ENCODE measurements around the gene AVPR2.

The AVPR2 gene

GRCh38 chrX:153941336-153942252 lies 37.1 kb downstream of the AVPR2 start:
- Histone ChIP-seq H3K36me3 (ENCODE audit: insufficient read depth, low read length) (no peaks in the 10 kb centered on the region), H3K27me3 (ENCODE audit: control insufficient read depth in 1 of 2, insufficient read depth in 2 of 2, low read length in 2 of 2) (peaks cover 0 to 13% of the 10 kb centered on the region in 2 donors), H3K4me3 (ENCODE audit: low read depth in 1 of 2, low read length in 2 of 2) (no peak overlapping the region), H3K9me3 (ENCODE audit: low read length) (no peaks in the 10 kb centered on the region), H3K27ac (ENCODE audit: low read depth, low read length) (no peak overlapping the region), H3K4me1 (ENCODE audit: insufficient read depth, low read length) (no peaks in the 10 kb centered on the region), H3K9ac (ENCODE audit: low read length) (no peak overlapping the region)

- H3K4me3 ChIP-seq (ENCODE audit: low read depth in 1 of 2, low read length in 2 of 2), result peak within 1 kb of the TSS; percentile 31 to 49
- no peaks in the 10 kb centered on the region for H3K9me3 ChIP-seq (ENCODE audit: low read length)
- peak within 1 kb of the TSS; percentile 78 for H3K27ac ChIP-seq (ENCODE audit: low read depth, low read length)
- H3K4me1 ChIP-seq (ENCODE audit: insufficient read depth, low read length), result peaks cover 17% of the 10 kb centered on the region
- peaks cover 0 to 21% of the 10 kb centered on the region in 2 donors for H3K27me3 ChIP-seq (ENCODE audit: control insufficient read depth in 1 of 2, insufficient read depth in 2 of 2, low read length in 2 of 2)
- H3K36me3 ChIP-seq (ENCODE audit: insufficient read depth, low read length), result peaks cover 1% of the 10 kb centered on the region
- no peak within 1 kb of the TSS for H3K9ac ChIP-seq (ENCODE audit: low read length)
Observed at GRCh38 chrX:153944140-153944799, 39.8 kb downstream of the AVPR2 start, which contains the start of gene RENBP. Gene RENBP, minus strand, starts transcription at chrX:153944643. Its CDS starts 33 bp downstream, at chrX:153944610.

GRCh38 chrX:153944800-153945150 lies 40.3 kb downstream of the AVPR2 start:
- no peak overlapping the region for H3K9ac ChIP-seq (ENCODE audit: low read length)
- H3K9me3 ChIP-seq (ENCODE audit: low read length), result no peaks in the 10 kb centered on the region
- H3K4me1 ChIP-seq (ENCODE audit: insufficient read depth, low read length), result peaks cover 22% of the 10 kb centered on the region
- H3K4me3 ChIP-seq (ENCODE audit: low read depth in 1 of 2, low read length in 2 of 2), result peak overlapping the region in 1 of 2 donors; percentile 31
- H3K27me3 ChIP-seq (ENCODE audit: control insufficient read depth in 1 of 2, insufficient read depth in 2 of 2, low read length in 2 of 2), result peaks cover 0 to 21% of the 10 kb centered on the region in 2 donors
- peaks cover 6% of the 10 kb centered on the region for H3K36me3 ChIP-seq (ENCODE audit: insufficient read depth, low read length)
- H3K27ac ChIP-seq (ENCODE audit: low read depth, low read length), result peak overlapping the region; percentile 78

- Histone ChIP-seq H3K27ac (ENCODE audit: low read depth, low read length) (no peak overlapping the region), H3K36me3 (ENCODE audit: insufficient read depth, low read length) (peaks cover 21% of the 10 kb centered on the region), H3K4me3 (ENCODE audit: low read depth in 1 of 2, low read length in 2 of 2) (no peak overlapping the region), H3K9ac (ENCODE audit: low read length) (no peak overlapping the region), H3K9me3 (ENCODE audit: low read length) (no peaks in the 10 kb centered on the region), H3K4me1 (ENCODE audit: insufficient read depth, low read length) (peaks cover 26% of the 10 kb centered on the region), H3K27me3 (ENCODE audit: control insufficient read depth in 1 of 2, insufficient read depth in 2 of 2, low read length in 2 of 2) (peaks cover 0 to 21% of the 10 kb centered on the region in 2 donors)
Observed at GRCh38 chrX:153945956-153946943, 41.8 kb downstream of the AVPR2 start.

- H3K4me3 ChIP-seq (ENCODE audit: low read depth in 1 of 2, low read length in 2 of 2), result no peak overlapping the region
- H3K27me3 ChIP-seq (ENCODE audit: control insufficient read depth in 1 of 2, insufficient read depth in 2 of 2, low read length in 2 of 2), result peaks cover 0 to 21% of the 10 kb centered on the region in 2 donors
- peaks cover 27% of the 10 kb centered on the region for H3K36me3 ChIP-seq (ENCODE audit: insufficient read depth, low read length)
- H3K9ac ChIP-seq (ENCODE audit: low read length), result no peak overlapping the region
- peaks cover 26% of the 10 kb centered on the region for H3K4me1 ChIP-seq (ENCODE audit: insufficient read depth, low read length)
- no peaks in the 10 kb centered on the region for H3K9me3 ChIP-seq (ENCODE audit: low read length)
- H3K27ac ChIP-seq (ENCODE audit: low read depth, low read length), result peak overlapping the region; percentile 4
Observed at GRCh38 chrX:153947009-153947769, 42.7 kb downstream of the AVPR2 start.

GRCh38 chrX:153948002-153948466 lies 43.6 kb downstream of the AVPR2 start:
- Histone ChIP-seq H3K27ac (ENCODE audit: low read depth, low read length) (peak overlapping the region; percentile 4), H3K27me3 (ENCODE audit: control insufficient read depth in 1 of 2, insufficient read depth in 2 of 2, low read length in 2 of 2) (peaks cover 0 to 21% of the 10 kb centered on the region in 2 donors), H3K9ac (ENCODE audit: low read length) (no peak overlapping the region), H3K4me1 (ENCODE audit: insufficient read depth, low read length) (peaks cover 28% of the 10 kb centered on the region), H3K4me3 (ENCODE audit: low read depth in 1 of 2, low read length in 2 of 2) (no peak overlapping the region), H3K36me3 (ENCODE audit: insufficient read depth, low read length) (peaks cover 27% of the 10 kb centered on the region), H3K9me3 (ENCODE audit: low read length) (no peaks in the 10 kb centered on the region)

GRCh38 chrX:153948847-153949805 lies 44.7 kb downstream of the AVPR2 start:
- Histone ChIP-seq H3K36me3 (ENCODE audit: insufficient read depth, low read length) (peaks cover 30% of the 10 kb centered on the region), H3K9ac (ENCODE audit: low read length) (no peak overlapping the region), H3K9me3 (ENCODE audit: low read length) (no peaks in the 10 kb centered on the region)

GRCh38 chrX:153950127-153950526 lies 45.7 kb downstream of the AVPR2 start:
- Histone ChIP-seq H3K4me3 (ENCODE audit: low read depth in 1 of 2, low read length in 2 of 2) (no peak overlapping the region), H3K4me1 (ENCODE audit: insufficient read depth, low read length) (peaks cover 30% of the 10 kb centered on the region), H3K9ac (ENCODE audit: low read length) (no peak overlapping the region), H3K27ac (ENCODE audit: low read depth, low read length) (peak overlapping the region; percentile 6), H3K27me3 (ENCODE audit: control insufficient read depth in 1 of 2, insufficient read depth in 2 of 2, low read length in 2 of 2) (peaks cover 0 to 13% of the 10 kb centered on the region in 2 donors), H3K36me3 (ENCODE audit: insufficient read depth, low read length) (peaks cover 30% of the 10 kb centered on the region), H3K9me3 (ENCODE audit: low read length) (no peaks in the 10 kb centered on the region)

More at GRCh38 chrX:153948847-153949805, 44.7 kb downstream of the AVPR2 start:
- Histone ChIP-seq H3K4me1 (ENCODE audit: insufficient read depth, low read length) (peaks cover 30% of the 10 kb centered on the region), H3K27ac (ENCODE audit: low read depth, low read length) (peak overlapping the region; percentile 67), H3K4me3 (ENCODE audit: low read depth in 1 of 2, low read length in 2 of 2) (no peak overlapping the region), H3K27me3 (ENCODE audit: control insufficient read depth in 1 of 2, insufficient read depth in 2 of 2, low read length in 2 of 2) (peaks cover 0 to 18% of the 10 kb centered on the region in 2 donors)

GRCh38 chrX:153951683-153952372 lies 47.4 kb downstream of the AVPR2 start:
- peak overlapping the region; percentile 69 for H3K27ac ChIP-seq (ENCODE audit: low read depth, low read length)
- peaks cover 41% of the 10 kb centered on the region for H3K36me3 ChIP-seq (ENCODE audit: insufficient read depth, low read length)
- no peak overlapping the region for H3K9ac ChIP-seq (ENCODE audit: low read length)
- peaks cover 30% of the 10 kb centered on the region for H3K4me1 ChIP-seq (ENCODE audit: insufficient read depth, low read length)
- no peaks in the 10 kb centered on the region for H3K9me3 ChIP-seq (ENCODE audit: low read length)
- peaks cover 0 to 6% of the 10 kb centered on the region in 2 donors for H3K27me3 ChIP-seq (ENCODE audit: control insufficient read depth in 1 of 2, insufficient read depth in 2 of 2, low read length in 2 of 2)
- no peak overlapping the region for H3K4me3 ChIP-seq (ENCODE audit: low read depth in 1 of 2, low read length in 2 of 2)
